ENCODE data around the gene CHD2.

- TF ChIP-seq POLR2A (IDR thresholded peaks at IDR 0.05) (no peak), CTCF (IDR thresholded peaks at IDR 0.05 in 4 of 5, conservative IDR thresholded peaks at IDR 0.05 in 1 of 5) (no peak)
Measured at GRCh38 chr15:92928225-92928750, 28.2 kb downstream of the CHD2 start.
